B cell (primary cell): ENCODE measurements around the gene DCTN4. TPM values are rescaled to one million over a fixed set of nuclear protein-coding genes. Genes with fewer than 3 reads are reported as not detected.

Experiments
- polyA plus RNA-seq: library from polyadenylated mRNA; depleted of rRNA; stranded (reverse); fragments of >200 nt; gene quantifications from 2 replicates; pipeline ENCODE4 v1.2.3, GENCODE V29; 2012
- total RNA-seq, 2 donors: library from RNA; stranded (reverse); fragments of 120-200 nt in 1 of 2; gene quantifications; 1 replicate in 1 of 2; 2 replicates in 1 of 2; pipeline versions ENCODE4 v1.2.3 to v1.2.4, GENCODE V29; 2013 to 2022

DCTN4 gene
- total and polyA plus RNA-seq, 2 donors (not counting 1 experiment from before 2014, with no cell fraction given) = 11.2 to 54.4 TPM

Other genes starting within 250 kb of the DCTN4 start
- gene SYNPO, start 118.4 kb downstream of the DCTN4 start, total RNA-seq = 16.3 and 16.8 TPM in 2 replicates
- 11.2 and 13.2 TPM in 2 replicates for gene SYNPO, start 118.4 kb downstream of the DCTN4 start, polyA plus RNA-seq
- gene MYOZ3, start 97.8 kb downstream of the DCTN4 start, total RNA-seq = not detected in 2 replicates
- gene MYOZ3, start 97.8 kb downstream of the DCTN4 start, polyA plus RNA-seq = 0.04 TPM in 1 of 2 replicates, not detected in the other
- gene RBM22, start 58.0 kb downstream of the DCTN4 start, total RNA-seq = 88.4 and 89.4 TPM in 2 replicates
- 70.6 and 101 TPM in 2 replicates for gene RBM22, start 58.0 kb downstream of the DCTN4 start, polyA plus RNA-seq
- not detected in 2 replicates for gene SMIM3, start 19.7 kb upstream of the DCTN4 start, total RNA-seq
- 0.37 and 1.0 TPM in 2 replicates for gene SMIM3, start 19.7 kb upstream of the DCTN4 start, polyA plus RNA-seq
- gene IRGM, start 87.5 kb upstream of the DCTN4 start, total RNA-seq = 1.3 and 1.6 TPM in 2 replicates
- gene IRGM, start 87.5 kb upstream of the DCTN4 start, polyA plus RNA-seq = 2.5 and 2.8 TPM in 2 replicates
- gene ZNF300, start 146.0 kb upstream of the DCTN4 start, total RNA-seq = 8.1 and 8.7 TPM in 2 replicates
- gene ZNF300, start 146.0 kb upstream of the DCTN4 start, polyA plus RNA-seq = 3.6 and 4.3 TPM in 2 replicates